ENCODE measurements around the gene SLC6A2.
"Not testable (repeated sequence)": the region's sequence is repeated elsewhere in the genome, so short reads cannot be mapped to it uniquely, and the experiment has no call there.

SLC6A2 gene

DNA sequence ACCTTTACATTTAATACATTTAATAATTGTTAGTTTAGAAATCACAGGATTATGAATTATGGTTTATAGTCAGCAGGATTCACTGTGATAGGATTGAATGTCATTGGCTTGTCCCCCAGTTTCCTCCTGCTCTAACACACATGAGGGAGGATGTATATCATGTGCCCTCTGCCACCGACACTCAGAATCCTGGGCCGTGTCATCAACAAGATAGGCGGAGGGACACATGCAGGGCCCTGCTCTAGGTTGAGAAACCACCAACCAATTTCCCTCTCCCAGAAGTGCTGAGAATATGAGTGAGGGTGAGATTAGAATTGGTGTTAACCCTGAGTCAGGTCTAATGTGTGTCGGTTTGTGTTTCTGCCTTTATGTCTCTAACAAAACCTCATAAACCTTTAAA, 92.0 kb downstream of the SLC6A2 start:
- H3K4me3 ChIP-seq (ENCODE audit: low read depth, low read length): no peak overlapping the region
- no peak for DNase-seq (ENCODE audit: low read depth)

DNA sequence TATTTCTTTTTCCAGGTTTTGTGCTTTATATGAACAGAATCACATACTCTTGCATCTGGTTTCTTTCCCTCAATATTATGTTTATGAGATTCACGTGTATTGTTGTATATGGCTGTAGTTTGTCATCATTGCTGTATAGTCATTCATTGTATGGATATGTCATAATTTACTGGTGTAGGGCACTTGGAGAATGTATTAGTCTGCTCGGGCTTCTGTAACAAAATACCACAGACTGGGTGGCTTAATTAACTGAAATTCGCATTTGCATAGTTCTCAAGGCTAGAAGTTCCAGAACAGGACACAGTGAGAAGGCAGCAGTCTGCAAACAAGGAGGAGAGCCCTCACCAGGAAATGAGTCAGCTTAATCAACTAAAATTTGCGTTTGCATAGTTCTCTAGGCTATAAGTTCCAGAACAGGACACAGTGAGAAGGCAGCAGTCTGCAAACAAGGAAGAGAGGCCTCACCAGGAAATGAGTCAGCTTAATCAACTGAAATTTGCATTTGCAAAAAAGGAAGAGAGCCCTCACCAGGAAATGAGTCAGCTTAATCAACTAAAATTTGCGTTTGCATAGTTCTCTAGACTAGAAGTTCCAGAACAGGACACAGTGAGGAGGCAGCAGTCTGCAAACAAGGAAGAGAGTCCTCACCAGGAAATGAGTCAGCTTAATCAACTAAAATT, 96.8 kb downstream of the SLC6A2 start:
- not testable (repeated sequence) for DNase-seq (ENCODE audit: low read depth); H3K4me3 ChIP-seq (ENCODE audit: low read depth, low read length)

DNA sequence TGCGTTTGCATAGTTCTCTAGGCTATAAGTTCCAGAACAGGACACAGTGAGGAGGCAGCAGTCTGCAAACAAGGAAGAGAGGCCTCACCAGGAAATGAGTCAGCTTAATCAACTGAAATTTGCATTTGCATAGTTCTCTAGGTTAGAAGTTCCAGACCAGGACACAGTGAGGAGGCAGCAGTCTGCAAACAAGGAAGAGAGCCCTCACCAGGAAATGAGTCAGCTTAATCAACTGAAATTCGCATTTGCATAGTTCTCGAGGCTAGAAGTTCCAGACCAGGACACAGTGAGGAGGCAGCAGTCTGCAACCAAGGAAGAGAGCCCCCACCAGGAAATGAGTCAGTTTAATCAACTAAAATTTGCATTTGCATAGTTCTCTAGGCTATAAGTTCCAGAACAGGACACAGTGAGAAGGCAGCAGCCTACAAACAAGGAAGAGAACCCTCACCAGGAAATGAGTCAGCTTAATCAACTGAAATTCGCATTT, 97.4 kb downstream of the SLC6A2 start:
- not testable (repeated sequence) for H3K4me3 ChIP-seq (ENCODE audit: low read depth, low read length); DNase-seq (ENCODE audit: low read depth)

Data from skeletal muscle cell (primary cell).